ENCODE results near the gene WWOX.

DNA sequence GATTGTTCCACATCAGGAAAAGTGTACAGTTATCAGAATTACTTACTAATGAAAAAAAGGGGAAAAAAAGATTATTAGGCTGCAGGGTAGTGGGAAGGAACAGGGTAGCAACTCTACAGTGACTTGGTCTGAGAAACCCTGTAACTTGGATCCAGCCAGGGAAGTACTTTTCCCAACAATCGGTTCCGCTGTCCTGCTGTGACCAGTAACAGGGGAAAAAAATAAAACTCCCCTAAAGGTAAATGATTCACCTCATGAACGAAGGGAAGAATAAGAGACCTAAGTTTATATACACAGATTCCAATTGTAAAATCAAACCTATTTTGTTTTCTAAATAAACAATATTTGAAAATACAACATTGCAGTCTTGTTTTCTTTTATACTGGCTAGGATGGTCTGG, 189.9 kb downstream of the WWOX start:
- TF ChIP-seq, protein P1, sequence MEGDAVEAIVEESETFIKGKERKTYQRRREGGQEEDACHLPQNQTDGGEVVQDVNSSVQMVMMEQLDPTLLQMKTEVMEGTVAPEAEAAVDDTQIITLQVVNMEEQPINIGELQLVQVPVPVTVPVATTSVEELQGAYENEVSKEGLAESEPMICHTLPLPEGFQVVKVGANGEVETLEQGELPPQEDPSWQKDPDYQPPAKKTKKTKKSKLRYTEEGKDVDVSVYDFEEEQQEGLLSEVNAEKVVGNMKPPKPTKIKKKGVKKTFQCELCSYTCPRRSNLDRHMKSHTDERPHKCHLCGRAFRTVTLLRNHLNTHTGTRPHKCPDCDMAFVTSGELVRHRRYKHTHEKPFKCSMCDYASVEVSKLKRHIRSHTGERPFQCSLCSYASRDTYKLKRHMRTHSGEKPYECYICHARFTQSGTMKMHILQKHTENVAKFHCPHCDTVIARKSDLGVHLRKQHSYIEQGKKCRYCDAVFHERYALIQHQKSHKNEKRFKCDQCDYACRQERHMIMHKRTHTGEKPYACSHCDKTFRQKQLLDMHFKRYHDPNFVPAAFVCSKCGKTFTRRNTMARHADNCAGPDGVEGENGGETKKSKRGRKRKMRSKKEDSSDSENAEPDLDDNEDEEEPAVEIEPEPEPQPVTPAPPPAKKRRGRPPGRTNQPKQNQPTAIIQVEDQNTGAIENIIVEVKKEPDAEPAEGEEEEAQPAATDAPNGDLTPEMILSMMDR (IDR thresholded peaks at IDR 0.05; ENCODE audit: poor library complexity, severe bottlenecking) = no peak
- no peak for TF ChIP-seq EZH2 (IDR thresholded peaks at IDR 0.05; ENCODE audit: borderline replicate concordance, insufficient read depth, low read length, poor library complexity, severe bottlenecking)
- TF ChIP-seq EP300 (conservative IDR thresholded peaks at IDR 0.05; ENCODE audit: poor library complexity, severe bottlenecking) = no peak
- TF ChIP-seq POLR2AphosphoS5 (IDR thresholded peaks at IDR 0.05) = no peak
- TF ChIP-seq MXI1 (conservative IDR thresholded peaks at IDR 0.05; ENCODE audit: poor library complexity, severe bottlenecking) = no peak
- TF ChIP-seq TAF1 (IDR thresholded peaks at IDR 0.05; ENCODE audit: low read depth) = no peak
- TF ChIP-seq RAD21 (conservative IDR thresholded peaks at IDR 0.05) = no peak
- TF ChIP-seq, protein P2, sequence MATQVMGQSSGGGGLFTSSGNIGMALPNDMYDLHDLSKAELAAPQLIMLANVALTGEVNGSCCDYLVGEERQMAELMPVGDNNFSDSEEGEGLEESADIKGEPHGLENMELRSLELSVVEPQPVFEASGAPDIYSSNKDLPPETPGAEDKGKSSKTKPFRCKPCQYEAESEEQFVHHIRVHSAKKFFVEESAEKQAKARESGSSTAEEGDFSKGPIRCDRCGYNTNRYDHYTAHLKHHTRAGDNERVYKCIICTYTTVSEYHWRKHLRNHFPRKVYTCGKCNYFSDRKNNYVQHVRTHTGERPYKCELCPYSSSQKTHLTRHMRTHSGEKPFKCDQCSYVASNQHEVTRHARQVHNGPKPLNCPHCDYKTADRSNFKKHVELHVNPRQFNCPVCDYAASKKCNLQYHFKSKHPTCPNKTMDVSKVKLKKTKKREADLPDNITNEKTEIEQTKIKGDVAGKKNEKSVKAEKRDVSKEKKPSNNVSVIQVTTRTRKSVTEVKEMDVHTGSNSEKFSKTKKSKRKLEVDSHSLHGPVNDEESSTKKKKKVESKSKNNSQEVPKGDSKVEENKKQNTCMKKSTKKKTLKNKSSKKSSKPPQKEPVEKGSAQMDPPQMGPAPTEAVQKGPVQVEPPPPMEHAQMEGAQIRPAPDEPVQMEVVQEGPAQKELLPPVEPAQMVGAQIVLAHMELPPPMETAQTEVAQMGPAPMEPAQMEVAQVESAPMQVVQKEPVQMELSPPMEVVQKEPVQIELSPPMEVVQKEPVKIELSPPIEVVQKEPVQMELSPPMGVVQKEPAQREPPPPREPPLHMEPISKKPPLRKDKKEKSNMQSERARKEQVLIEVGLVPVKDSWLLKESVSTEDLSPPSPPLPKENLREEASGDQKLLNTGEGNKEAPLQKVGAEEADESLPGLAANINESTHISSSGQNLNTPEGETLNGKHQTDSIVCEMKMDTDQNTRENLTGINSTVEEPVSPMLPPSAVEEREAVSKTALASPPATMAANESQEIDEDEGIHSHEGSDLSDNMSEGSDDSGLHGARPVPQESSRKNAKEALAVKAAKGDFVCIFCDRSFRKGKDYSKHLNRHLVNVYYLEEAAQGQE (IDR thresholded peaks at IDR 0.05; ENCODE audit: borderline replicate concordance) = no peak

Measured in neural cell (in vitro differentiated cells).